HUES48 (cell line): Measurements from ENCODE around the gene PTGFR.

ENCODE experiments used
- H3K27ac ChIP-seq: one replicate; pipeline ENCODE4 v1.7.0; 2013; ENCODE audit warnings: low read depth, low read length, inconsistent platforms
- H3K27me3 ChIP-seq: 2 replicates; pipeline ENCODE4 v1.6.1; 2013; ENCODE audit warnings: mild to moderate bottlenecking, low read length; ENCODE audit not compliant: control insufficient read depth, insufficient read depth
- H3K36me3 ChIP-seq: 2 replicates; pipeline ENCODE4 v1.6.1; 2013; ENCODE audit warnings: low read length; ENCODE audit not compliant: control insufficient read depth, insufficient read depth
- H3K4me1 ChIP-seq: 2 replicates; pipeline ENCODE4 v1.6.1; 2013; ENCODE audit warnings: mild to moderate bottlenecking, low read length; ENCODE audit not compliant: control insufficient read depth, insufficient read depth
- H3K4me3 ChIP-seq: 2 replicates; pipeline ENCODE4 v1.5.1; 2013; ENCODE audit warnings: mild to moderate bottlenecking, low read depth, low read length
- H3K9ac ChIP-seq: 2 replicates; pipeline ENCODE4 v1.6.1; 2013; ENCODE audit warnings: mild to moderate bottlenecking, low read depth, low read length, moderate library complexity
- H3K9me3 ChIP-seq: 2 replicates; pipeline ENCODE4 v1.6.1; 2013; ENCODE audit warnings: low read length; ENCODE audit not compliant: control insufficient read depth, insufficient read depth

The PTGFR gene

DNA sequence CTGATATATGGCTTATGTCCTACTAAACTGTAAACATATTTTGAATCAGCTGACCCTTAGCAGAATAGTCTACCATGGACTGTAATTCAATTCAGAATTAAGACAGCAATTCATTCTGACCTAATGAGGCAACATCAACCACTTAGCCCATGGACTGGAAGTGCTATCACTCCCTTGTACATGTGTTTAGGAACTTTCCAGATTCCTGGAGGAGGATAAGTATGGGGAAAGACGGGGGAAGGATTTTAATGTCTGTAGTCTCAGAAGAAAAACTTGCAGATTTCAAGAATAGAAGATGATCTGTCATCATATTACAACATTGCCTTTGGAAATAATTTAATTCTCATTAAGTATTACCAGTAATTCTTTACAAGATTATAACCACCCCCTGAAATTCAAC is 56.3 kb downstream of the PTGFR start:
- Histone ChIP-seq H3K27me3 (no peaks in the 10 kb centered on the region), H3K36me3 (no peaks in the 10 kb centered on the region), H3K27ac (no peak overlapping the region), H3K9me3 (no peaks in the 10 kb centered on the region), H3K4me1 (no peaks in the 10 kb centered on the region), H3K4me3 (no peak overlapping the region), H3K9ac (no peak overlapping the region)

DNA sequence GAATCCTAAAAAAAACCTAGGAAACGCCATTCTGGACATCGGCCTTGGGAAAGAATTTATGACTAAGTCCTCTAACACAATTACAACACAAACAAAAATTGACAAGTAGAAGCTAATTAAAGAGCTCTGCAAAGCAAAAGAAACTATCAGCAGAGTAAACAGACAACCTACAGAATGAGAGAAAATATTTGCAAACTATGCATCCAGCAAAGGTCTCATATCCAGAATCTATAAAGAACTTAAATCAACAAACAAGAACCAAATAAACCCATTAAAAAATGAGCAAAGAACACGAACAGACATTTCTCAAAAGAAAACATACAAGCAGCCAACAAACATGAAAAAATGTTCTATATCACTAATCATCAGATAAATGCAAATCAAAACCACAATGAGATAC is 58.6 kb downstream of the PTGFR start:
- Histone ChIP-seq H3K4me1 (no peaks in the 10 kb centered on the region), H3K36me3 (no peaks in the 10 kb centered on the region), H3K4me3 (no peak overlapping the region), H3K9me3 (peaks cover 5% of the 10 kb centered on the region), H3K27ac (no peak overlapping the region), H3K27me3 (no peaks in the 10 kb centered on the region), H3K9ac (no peak overlapping the region)

DNA sequence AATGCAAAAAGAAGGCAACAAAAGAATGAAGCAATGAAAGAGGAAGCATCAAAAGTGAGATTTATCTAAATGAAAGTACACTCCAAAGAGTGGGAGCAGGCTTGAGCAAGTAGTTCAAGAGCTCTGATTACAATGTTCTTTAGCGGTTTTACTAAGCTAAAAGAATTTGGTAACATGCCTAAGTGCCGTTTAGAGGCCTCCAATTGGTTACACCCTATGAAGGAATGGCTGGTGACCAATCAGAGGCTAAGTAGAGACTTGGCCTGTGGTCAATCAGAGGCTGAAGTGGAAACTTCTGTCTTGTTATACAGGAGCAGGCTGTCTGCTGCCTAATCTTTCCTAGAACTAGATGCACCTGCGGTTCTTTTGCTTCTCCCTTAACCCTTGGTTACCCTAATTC is 59.1 kb downstream of the PTGFR start:
- Histone ChIP-seq H3K9me3 (peaks cover 9% of the 10 kb centered on the region), H3K36me3 (no peaks in the 10 kb centered on the region), H3K27ac (no peak overlapping the region), H3K4me1 (no peaks in the 10 kb centered on the region), H3K4me3 (no peak overlapping the region), H3K27me3 (no peaks in the 10 kb centered on the region), H3K9ac (no peak overlapping the region)

DNA sequence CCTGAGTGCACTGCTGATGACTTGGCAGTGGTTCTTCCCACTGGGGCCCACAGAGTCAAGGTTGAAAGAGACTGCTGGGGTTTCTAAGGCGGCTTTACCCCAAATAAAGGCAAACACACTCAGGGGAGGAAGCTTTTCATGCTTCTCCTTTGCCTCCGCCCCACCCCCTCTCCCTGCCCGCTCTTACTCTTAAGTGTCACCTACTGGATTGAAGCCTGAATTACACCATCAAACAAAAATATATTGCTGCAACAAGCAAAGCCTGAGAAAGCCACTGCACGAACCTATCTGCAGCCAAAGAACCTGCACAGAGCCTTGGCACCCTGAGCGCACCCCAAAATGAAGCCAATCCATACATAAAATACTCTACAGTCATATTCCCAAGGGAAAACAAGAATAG is 63.1 kb downstream of the PTGFR start:
- Histone ChIP-seq H3K36me3 (no peaks in the 10 kb centered on the region), H3K27me3 (no peaks in the 10 kb centered on the region), H3K4me1 (no peaks in the 10 kb centered on the region), H3K9ac (no peak overlapping the region), H3K9me3 (peaks cover 13% of the 10 kb centered on the region), H3K4me3 (no peak overlapping the region), H3K27ac (no peak overlapping the region)

DNA sequence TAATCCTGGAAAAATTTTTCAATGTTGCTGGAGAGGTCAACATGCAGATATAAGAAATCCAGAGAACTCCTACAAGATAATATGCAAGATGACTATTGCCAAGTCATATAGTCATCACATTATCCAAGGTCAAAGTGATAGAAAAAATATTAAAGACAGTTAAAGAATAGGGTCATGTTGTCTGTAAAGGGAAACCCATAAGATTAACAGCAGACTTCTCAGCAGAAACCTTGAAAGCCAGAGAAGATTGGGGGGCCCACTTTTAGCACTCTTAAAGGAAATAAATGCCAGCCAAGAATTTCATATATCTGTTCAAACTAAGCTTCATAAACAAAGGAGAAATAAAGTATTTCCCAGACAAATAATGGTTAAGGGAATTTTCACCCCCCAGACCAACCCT is 64.1 kb downstream of the PTGFR start:
- H3K4me1 ChIP-seq, result no peaks in the 10 kb centered on the region

DNA sequence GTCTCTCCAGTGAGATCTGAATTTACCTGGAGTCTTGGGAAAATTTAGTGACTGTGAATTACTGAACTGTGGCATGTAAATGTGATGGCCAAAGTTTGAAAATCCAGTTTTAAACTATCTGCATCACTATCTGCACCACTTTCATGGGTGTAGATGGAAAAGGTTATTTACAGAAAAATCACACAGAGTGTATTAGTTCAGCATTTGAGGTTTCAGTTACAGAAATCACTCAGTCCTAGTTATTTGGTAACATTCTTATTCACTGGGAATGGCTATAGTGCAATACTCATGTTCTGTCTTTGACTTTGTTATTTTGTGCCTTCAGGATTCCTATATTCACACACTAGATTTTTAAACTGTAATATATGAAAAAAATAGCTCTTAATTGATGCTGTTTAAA is 68.9 kb downstream of the PTGFR start:
- Histone ChIP-seq H3K27me3 (no peaks in the 10 kb centered on the region), H3K9me3 (peaks cover 5% of the 10 kb centered on the region), H3K27ac (no peak overlapping the region), H3K4me3 (no peak overlapping the region), H3K36me3 (no peaks in the 10 kb centered on the region), H3K9ac (no peak overlapping the region), H3K4me1 (no peaks in the 10 kb centered on the region)

More for the DNA sequence above, 64.1 kb downstream of the PTGFR start:
- no peak overlapping the region for H3K9ac ChIP-seq
- no peaks in the 10 kb centered on the region for H3K27me3 ChIP-seq
- H3K36me3 ChIP-seq, result no peaks in the 10 kb centered on the region
- no peak overlapping the region for H3K27ac ChIP-seq
- peaks cover 13% of the 10 kb centered on the region for H3K9me3 ChIP-seq
- no peak overlapping the region for H3K4me3 ChIP-seq

DNA sequence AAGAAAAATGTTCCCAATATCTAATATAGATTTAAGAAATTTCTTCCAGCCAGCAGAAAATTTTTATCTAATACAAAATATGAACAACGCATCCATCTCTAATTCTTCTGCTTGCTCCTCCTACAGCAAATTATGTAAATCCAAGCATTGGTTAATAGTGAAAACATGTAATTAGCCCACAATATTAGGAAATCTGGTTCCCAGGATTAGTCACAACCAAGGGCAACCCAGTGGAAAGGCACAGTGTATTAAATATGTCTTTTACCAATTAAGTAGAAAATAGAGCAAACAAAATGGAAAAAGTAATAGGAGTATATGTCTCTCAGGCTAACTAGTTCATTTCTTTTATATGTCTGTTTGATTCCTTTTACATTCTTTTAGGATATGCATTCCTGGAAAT is 70.0 kb downstream of the PTGFR start:
- Histone ChIP-seq H3K4me3 (no peak overlapping the region), H3K4me1 (no peaks in the 10 kb centered on the region), H3K36me3 (no peaks in the 10 kb centered on the region), H3K9me3 (no peaks in the 10 kb centered on the region), H3K9ac (no peak overlapping the region), H3K27me3 (no peaks in the 10 kb centered on the region), H3K27ac (no peak overlapping the region)

DNA sequence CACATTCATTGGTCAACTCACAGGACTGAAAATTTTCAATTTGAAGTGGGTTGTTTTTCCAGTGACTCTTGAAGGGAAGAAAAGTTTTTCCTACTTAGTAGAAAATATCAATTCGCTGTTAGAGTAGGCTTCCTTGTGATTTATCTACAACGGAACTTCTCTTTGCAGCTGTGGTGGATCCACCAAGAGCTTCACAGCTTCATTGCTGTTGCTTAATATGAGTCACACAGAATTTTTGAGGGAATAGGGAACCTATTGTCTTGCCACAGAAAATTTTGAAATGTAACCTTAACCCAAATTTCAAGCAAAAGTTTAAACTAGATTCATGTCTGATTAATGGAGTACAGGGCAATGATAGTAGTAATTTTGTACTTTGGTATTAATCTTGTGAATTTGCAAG is 71.1 kb downstream of the PTGFR start:
- Histone ChIP-seq H3K27ac (no peak overlapping the region), H3K36me3 (no peaks in the 10 kb centered on the region)

DNA sequence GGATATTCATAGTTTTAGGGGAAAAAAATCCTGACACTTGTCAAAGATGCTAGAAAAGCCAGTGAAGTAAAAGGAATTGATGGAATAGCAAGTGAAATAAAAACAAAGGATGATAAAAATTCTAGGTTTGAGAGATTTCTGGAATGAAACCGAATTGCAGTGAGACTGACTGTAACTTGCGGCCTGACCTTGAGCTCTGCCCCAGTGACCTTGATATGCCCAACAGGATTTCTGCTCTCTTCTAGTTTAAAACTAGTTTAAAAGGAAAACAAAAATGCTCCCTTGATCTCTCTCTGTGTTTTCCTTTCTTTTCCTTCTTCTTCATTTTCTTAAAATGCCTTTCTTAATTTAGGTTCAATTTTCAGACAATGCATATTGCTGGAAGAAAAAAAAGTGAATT is 74.6 kb downstream of the PTGFR start:
- H3K9me3 ChIP-seq, result no peaks in the 10 kb centered on the region
- H3K4me1 ChIP-seq, result no peaks in the 10 kb centered on the region
- no peak overlapping the region for H3K9ac ChIP-seq

More for the DNA sequence above, 71.1 kb downstream of the PTGFR start:
- no peaks in the 10 kb centered on the region for H3K9me3 ChIP-seq
- no peak overlapping the region for H3K4me3 ChIP-seq
- no peak overlapping the region for H3K9ac ChIP-seq
- no peaks in the 10 kb centered on the region for H3K4me1 ChIP-seq
- H3K27me3 ChIP-seq, result no peaks in the 10 kb centered on the region

DNA sequence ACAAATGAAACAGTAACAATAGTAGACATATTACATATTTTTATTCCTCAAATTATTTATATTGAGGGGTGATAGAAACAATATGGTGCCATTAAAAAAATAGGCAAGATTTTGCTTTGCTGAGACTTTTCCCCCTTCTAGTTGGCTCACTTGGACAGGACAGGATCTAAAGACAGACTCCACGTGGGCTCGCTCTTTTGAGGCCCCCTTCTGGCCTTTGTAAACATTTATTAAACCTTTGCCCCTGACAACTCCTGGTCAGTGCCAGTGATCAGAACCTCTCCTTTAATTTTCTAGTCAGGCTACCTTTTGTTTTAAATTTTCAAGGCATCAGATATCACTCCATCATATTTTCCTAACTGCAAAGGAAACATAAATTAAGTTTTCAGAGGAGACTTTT is 79.8 kb downstream of the PTGFR start:
- Histone ChIP-seq H3K27me3 (no peaks in the 10 kb centered on the region), H3K4me3 (no peak overlapping the region), H3K9ac (no peak overlapping the region), H3K4me1 (no peaks in the 10 kb centered on the region), H3K27ac (no peak overlapping the region), H3K9me3 (no peaks in the 10 kb centered on the region), H3K36me3 (no peaks in the 10 kb centered on the region)

More for the DNA sequence above, 74.6 kb downstream of the PTGFR start:
- Histone ChIP-seq H3K4me3 (no peak overlapping the region), H3K36me3 (no peaks in the 10 kb centered on the region), H3K27ac (no peak overlapping the region), H3K27me3 (no peaks in the 10 kb centered on the region)

DNA sequence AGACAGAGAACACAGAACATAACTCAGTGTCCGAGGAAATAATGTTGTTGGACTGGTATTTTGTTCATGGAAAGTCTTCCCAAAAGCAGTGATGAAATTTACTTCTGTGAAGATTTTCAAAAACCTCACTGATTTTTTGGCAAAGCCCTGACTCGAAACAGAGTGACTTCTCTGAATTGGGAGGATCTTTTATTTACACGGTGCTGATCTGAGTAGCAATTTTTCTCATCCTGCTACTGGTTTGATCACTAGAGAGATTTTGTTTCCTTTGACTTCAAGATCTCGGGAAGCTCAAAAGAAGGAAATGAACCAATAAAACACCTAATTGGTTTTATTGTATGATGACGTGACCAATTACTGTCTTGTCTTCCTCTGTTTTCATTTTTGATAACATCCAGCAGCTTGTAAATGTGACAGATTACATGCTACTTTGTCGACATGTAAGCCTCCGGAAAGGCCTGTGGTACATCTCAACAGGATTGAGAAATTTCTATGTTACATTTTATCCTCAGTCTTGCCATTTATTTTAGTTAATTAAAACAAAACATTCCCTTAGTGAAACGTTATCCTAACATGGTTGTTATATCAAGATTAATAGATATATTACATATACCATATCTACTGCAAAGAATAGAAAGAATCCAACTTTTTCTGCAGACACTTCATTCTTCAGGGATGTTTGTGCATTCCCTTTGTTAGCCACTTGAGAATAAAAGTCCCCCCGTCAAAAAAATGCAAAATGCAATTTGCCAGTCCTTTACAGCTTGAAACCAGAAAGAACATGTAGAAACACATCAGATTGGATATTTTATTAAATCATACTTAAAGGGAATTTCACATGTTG is 86.7 kb downstream of the PTGFR start:
- no peaks in the 10 kb centered on the region for H3K4me1 ChIP-seq
- no peak overlapping the region for H3K4me3 ChIP-seq
- no peaks in the 10 kb centered on the region for H3K9me3 ChIP-seq
- H3K36me3 ChIP-seq, result no peaks in the 10 kb centered on the region
- no peak overlapping the region for H3K9ac ChIP-seq
- no peak overlapping the region for H3K27ac ChIP-seq
- no peaks in the 10 kb centered on the region for H3K27me3 ChIP-seq
